ENCODE measurements around the gene ABHD2. TPM values are rescaled to one million over a fixed set of nuclear protein-coding genes. Genes with fewer than 3 reads are reported as not detected.
A peak's percentile ranks its signal among the peaks of the same experiment; 100 is the strongest.

The ABHD2 gene
- total RNA-seq, 1 donor from 2014 or later: 48.8 TPM

DNA sequence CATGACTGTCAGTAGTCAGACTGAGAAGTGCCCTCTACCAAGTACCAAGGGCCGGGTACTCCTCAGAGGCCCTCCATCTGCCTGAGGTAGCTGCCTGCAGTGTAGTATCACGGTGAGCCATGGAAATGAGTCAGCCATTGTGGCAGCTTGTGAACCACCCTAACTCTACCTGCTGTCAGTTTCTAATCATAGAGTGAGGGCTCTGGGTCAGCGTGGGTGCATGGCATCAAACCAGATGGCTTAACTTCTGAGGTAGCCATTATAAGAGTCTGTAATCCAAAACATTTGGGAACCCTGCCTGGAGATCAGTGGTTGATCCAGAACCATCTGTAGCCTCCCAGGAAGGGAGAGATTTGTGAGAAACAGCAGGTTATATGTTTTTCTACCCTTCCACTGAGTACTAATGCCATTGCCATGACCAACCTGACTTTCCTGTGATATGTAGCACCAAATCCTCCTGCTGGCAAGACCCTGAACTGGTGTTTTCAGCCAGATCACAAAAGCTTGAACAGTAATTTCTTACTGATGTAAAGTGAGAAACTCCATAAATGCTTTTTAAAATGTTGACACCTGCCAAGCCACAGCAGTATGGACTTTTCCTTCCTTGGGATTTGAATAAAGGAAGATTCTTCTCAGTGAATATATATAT lies 38.9 kb downstream of the ABHD2 start:
- Mint-ChIP-seq H3K27ac (no peak overlapping the region), H3K4me3 (no peak overlapping the region), H3K4me1 (peaks cover 3% of the 10 kb centered on the region), H3K27me3 (no peaks in the 10 kb centered on the region), H3K36me3 (ENCODE audit: low read depth) (peaks cover 43% of the 10 kb centered on the region), H3K9me3 (no peaks in the 10 kb centered on the region)
- ChIA-PET POLR2A (no interaction called here), CTCF (interaction anchor here (0.9 to 3.7 kb wide), 3 partner anchors 30 to 222 kb away, joined by 3 to 24 read pairs (median 3); no protein-coding TSS in a partner anchor)
- TF ChIP-seq, protein P1, sequence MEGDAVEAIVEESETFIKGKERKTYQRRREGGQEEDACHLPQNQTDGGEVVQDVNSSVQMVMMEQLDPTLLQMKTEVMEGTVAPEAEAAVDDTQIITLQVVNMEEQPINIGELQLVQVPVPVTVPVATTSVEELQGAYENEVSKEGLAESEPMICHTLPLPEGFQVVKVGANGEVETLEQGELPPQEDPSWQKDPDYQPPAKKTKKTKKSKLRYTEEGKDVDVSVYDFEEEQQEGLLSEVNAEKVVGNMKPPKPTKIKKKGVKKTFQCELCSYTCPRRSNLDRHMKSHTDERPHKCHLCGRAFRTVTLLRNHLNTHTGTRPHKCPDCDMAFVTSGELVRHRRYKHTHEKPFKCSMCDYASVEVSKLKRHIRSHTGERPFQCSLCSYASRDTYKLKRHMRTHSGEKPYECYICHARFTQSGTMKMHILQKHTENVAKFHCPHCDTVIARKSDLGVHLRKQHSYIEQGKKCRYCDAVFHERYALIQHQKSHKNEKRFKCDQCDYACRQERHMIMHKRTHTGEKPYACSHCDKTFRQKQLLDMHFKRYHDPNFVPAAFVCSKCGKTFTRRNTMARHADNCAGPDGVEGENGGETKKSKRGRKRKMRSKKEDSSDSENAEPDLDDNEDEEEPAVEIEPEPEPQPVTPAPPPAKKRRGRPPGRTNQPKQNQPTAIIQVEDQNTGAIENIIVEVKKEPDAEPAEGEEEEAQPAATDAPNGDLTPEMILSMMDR (IDR thresholded peaks at IDR 0.05): no peak
- DNase-seq (no peak), ATAC-seq (ENCODE audit: low read depth) (no peak)
- intact Hi-C loops (cut with micrococcal nuclease): no loop called here

DNA sequence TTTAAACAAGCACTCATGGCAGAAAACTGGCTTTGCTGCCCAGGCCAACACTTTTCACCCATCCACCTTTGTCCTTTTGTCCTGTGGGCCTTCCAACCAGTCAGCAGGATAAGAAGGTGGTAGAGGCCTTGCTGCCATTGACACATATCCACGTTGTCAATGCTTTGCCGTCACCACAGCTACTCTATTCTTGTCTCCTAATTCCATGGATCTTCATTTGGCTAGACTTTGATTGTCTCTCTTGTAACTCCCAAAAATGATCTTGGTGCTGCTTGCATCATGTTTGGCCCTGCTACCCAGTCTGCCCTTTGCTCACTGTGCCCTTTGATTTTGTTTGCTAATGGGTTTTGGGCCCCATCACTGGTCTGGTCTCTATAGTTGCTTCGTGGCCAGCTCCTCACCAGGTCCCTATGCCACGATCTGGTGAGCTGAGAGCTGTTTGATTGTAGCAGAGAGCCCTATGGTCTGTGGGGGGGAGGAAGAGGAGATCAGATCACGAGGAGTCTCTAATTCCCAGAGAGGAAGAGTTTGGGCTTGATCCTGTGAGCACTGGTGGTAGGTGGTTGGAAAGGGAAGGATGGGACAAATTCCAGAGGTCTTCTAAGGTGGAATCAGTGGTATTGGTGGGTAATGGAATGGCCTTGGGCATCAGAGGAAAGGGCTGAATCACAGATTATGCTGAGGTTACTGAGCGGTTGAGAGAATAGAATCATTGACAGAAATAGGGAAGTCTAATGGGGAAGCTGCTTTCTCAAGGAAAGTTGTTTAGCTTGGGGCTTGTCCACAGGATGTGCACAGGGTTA lies 40.3 kb downstream of the ABHD2 start:
- POLR2A ChIA-PET: no interaction called here
- peaks cover 36% of the 10 kb centered on the region for H3K36me3 Mint-ChIP-seq (ENCODE audit: low read depth)
- H3K27me3 Mint-ChIP-seq: no peaks in the 10 kb centered on the region
- TF ChIP-seq, protein P1 (IDR thresholded peaks at IDR 0.05): no peak
- no peak overlapping the region for H3K4me3 Mint-ChIP-seq
- DNase-seq (no peak), ATAC-seq (ENCODE audit: low read depth) (peak; percentile 21)
- CTCF ChIA-PET: interaction anchor here (1.1 to 3.7 kb wide), 11 partner anchors 10 to 504 kb away, joined by 3 to 24 read pairs (median 7); partner anchors contain the start of gene ABHD2
- intact Hi-C loops (cut with micrococcal nuclease): loop anchor here (1.0 to 2.0 kb wide), 5 partner anchors 40 to 504 kb away; partner anchors contain the start of gene ABHD2
- peaks cover 13% of the 10 kb centered on the region for H3K4me1 Mint-ChIP-seq
- no peak overlapping the region for H3K27ac Mint-ChIP-seq
- no peaks in the 10 kb centered on the region for H3K9me3 Mint-ChIP-seq

DNA sequence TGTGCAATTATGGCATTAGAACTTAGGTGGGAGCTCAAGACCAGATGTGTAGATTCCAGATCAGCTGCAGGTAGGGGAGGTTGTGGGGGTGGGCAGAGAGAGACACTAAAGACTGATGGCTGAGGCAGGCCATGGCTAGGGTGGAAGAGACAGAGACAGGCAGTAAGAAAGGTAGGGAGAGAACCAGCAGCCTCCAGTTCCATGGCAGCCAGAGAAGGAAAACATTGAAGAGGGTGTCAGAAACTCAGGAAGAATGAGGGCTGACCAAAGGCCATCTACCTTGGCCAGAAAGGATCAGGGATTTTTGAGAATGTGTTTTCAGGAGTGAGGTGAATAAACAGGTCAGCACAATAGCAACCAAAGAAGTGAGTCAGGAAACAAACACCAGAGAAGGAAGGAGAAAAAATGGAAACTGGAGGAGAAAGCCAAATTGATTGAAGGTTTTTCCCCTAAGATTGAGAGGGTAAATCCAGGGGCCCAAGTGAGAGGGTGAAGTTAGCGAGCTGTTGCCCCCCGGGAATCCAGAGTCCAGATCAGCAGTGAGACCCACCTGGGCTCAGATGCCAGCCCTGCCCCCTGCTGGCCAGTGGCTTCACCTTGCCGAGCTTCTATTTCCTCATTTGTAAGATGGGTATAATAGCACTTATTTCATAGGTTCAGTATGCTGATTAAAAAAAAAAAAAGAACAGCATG lies 41.0 kb downstream of the ABHD2 start:
- POLR2A ChIA-PET: interaction anchor here (0.6 kb wide), 1 partner anchor 77 kb away, joined by 4 read pairs; no protein-coding TSS in a partner anchor

DNA sequence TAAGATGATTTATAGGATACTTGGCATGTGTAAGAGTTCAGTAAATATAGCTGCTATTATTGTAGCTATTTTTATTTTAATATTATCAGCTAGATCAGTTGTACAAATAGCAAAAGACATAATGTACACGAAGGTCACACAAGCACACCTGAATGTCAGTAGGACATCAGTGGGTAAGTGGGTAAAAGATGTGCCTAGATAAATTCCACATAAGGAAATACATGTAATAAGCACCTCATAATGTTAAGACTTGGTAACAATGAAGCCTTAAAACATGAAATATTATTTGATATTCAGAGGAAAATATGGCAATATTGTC lies 41.5 kb downstream of the ABHD2 start:
- intact Hi-C loops (cut with micrococcal nuclease): loop anchor here (1.0 to 2.0 kb wide), 5 partner anchors 41 to 505 kb away; partner anchors contain the start of gene ABHD2
- Mint-ChIP-seq H3K27ac (no peak overlapping the region), H3K4me1 (peaks cover 14% of the 10 kb centered on the region), H3K9me3 (no peaks in the 10 kb centered on the region), H3K4me3 (no peak overlapping the region), H3K36me3 (ENCODE audit: low read depth) (peaks cover 31% of the 10 kb centered on the region), H3K27me3 (no peaks in the 10 kb centered on the region)
- ChIA-PET CTCF (interaction anchor here (0.7 to 3.7 kb wide), 15 partner anchors 9 to 505 kb away, joined by 3 to 24 read pairs (median 6); partner anchors contain the start of gene ABHD2), POLR2A (no interaction called here)
- TF ChIP-seq, protein P1 (IDR thresholded peaks at IDR 0.05): no peak
- ATAC-seq (ENCODE audit: low read depth) (no peak), DNase-seq (no peak)

More for the DNA sequence above, 41.0 kb downstream of the ABHD2 start:
- intact Hi-C loops (cut with micrococcal nuclease): loop anchor here (1.0 to 2.0 kb wide), 5 partner anchors 40 to 505 kb away; partner anchors contain the start of gene ABHD2
- peak; percentile 64 for ATAC-seq (ENCODE audit: low read depth)
- peaks cover 14% of the 10 kb centered on the region for H3K4me1 Mint-ChIP-seq
- H3K27ac Mint-ChIP-seq: no peak overlapping the region
- no peaks in the 10 kb centered on the region for H3K9me3 Mint-ChIP-seq
- no peak overlapping the region for H3K4me3 Mint-ChIP-seq
- CTCF ChIA-PET: interaction anchor here (0.7 to 3.7 kb wide), 18 partner anchors 9 to 505 kb away, joined by 3 to 24 read pairs (median 6); partner anchors contain the start of gene ABHD2
- peak; percentile 45 for DNase-seq
- peaks cover 33% of the 10 kb centered on the region for H3K36me3 Mint-ChIP-seq (ENCODE audit: low read depth)
- TF ChIP-seq, protein P1 (IDR thresholded peaks at IDR 0.05): peak; percentile 60
- no peaks in the 10 kb centered on the region for H3K27me3 Mint-ChIP-seq

All from activated B cell treated with CpG ODN at 0.5 μM for 24 hours (primary cell).